HT-29 (cell line): ENCODE measurements around the gene POU5F1. TPM values are rescaled to one million over a fixed set of nuclear protein-coding genes. Genes with fewer than 3 reads are reported as not detected.
"Not testable (repeated sequence)": the region's sequence is repeated elsewhere in the genome, so short reads cannot be mapped to it uniquely, and the experiment has no call there.

Experiments
- DNase-seq: peaks from one replicate; pipeline ENCODE4 v3.0.0-alpha.2; 2015; ENCODE audit warnings: low spot score
- total RNA-seq: library from RNA; depleted of rRNA; stranded (reverse); fragments of >200 nt; shearing (Covaris generic); gene quantifications from 2 replicates; pipeline ENCODE4 v1.2.3, GENCODE V29; 2014

Gene POU5F1
- total RNA-seq, 1 experiment from 2014 or later, result 2.6 TPM

DNA sequence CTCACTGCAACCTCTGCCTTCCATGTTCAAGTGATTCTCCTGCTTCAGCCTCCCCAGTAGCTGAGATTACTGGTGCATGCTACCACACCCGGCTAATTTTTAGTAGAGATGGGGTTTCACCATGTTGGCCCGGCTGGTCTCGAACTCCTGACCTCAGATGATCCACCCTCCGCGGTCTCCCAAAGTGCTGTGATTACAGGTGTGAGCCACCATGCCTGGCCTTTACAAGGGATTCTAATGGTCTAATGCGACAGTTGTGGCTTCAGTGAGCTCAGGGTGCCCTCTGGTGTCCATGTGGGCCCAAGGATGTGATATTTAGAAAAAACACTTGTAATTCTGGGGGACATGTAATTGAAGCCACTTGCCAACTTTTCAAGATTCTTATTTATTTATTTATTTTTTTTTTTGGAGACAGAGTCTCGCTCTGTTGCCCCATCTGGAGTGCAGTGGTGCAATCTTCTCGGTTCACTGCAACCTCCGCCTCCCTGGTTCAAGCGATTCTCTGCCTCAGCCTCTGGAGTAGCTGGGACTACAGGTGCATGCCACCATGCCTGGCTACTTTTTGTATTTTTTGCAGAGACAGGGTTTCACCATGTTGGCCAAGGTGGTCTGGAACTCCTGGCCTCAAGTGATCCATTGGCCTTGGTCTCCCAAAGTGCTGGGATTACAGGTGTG is 22.1 kb upstream of the POU5F1 start:
- DNase-seq, result peak; percentile 87

GRCh38 chr6:31190488-31190887 is 20.0 kb upstream of the POU5F1 start:
- no peak for DNase-seq

DNA sequence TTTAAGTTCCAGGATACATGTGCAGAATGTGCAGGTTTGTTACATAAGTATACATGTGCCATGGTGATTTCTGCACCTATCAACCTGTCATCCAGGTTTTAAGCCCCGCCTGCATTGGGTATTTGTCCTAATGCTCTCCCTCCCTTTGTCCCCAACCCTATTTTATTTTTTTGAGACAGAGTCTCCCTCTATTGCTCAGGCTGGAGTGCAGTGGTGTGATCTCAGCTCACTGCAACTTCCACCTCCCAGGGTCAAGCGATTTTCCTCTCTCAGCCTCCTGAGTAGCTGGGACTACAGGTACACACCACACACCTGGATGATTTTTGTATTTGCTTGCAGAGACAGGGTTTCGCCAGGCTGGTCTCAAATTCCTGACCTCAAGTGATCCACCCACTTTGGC is 18.7 kb upstream of the POU5F1 start:
- DNase-seq, result not testable (repeated sequence)

- peak; percentile 47 for DNase-seq
Measured at GRCh38 chr6:31187780-31188194, 17.3 kb upstream of the POU5F1 start.

GRCh38 chr6:31186052-31186734 is 15.7 kb upstream of the POU5F1 start:
- DNase-seq, result peak; percentile 70

DNA sequence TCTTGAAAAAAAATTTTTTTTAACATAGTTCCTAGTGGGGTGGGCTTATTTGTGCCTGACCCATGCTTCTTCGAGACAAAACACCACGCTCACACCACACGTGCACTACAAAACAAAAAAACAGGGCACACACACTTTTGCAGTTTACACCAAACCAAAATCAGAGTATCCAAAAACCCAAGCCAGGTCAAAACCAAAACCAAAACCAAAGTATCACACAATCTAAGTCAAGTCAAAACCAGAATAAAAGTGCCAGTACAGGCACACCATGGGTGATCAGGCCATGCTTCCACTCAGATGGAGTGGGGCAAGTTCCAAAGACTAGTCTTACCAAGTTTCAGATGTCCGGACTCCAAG is 15.2 kb upstream of the POU5F1 start:
- peak; percentile 36 for DNase-seq

DNA sequence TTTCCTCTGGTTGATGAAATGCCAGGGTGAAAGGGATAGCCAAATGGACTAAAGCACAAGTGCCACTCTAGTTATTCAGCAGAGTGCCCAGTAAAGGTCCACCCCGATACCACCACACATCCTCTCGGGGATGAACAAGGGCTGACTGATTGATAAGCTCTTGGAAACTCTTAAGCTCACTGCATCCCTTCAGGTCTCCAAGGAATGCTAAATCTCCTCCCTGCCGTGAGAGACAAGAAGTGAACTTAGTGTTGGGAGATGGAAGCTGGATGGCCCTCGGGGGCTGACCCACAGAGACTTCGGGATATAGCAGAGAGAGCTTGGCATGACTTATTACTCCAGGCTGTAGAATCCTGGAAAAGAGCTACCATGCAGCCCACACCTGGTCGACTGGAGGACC is 13.4 kb upstream of the POU5F1 start:
- DNase-seq, result not testable (repeated sequence)

DNA sequence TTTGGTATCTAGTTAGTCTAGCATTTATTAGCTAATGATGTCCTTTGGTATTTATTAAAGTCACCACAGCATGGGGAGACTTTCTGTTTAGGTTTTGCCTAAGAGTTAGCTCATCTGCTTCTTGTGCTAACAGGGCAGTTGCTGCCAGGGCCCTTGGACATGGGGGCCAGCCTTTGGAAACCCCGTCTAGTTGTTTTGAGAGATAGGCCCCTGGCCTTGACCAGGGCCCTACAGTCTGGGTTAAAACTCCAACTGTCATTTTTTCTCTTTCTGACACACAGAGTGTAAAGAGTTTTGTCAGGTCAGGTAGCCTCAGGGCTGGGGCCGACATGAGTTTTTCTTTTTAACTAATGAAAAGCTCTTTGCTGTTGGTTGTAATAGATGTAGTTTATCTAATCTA is 12.8 kb upstream of the POU5F1 start:
- not testable (repeated sequence) for DNase-seq

GRCh38 chr6:31180500-31180899 is 10.0 kb upstream of the POU5F1 start:
- DNase-seq, result no peak

DNA sequence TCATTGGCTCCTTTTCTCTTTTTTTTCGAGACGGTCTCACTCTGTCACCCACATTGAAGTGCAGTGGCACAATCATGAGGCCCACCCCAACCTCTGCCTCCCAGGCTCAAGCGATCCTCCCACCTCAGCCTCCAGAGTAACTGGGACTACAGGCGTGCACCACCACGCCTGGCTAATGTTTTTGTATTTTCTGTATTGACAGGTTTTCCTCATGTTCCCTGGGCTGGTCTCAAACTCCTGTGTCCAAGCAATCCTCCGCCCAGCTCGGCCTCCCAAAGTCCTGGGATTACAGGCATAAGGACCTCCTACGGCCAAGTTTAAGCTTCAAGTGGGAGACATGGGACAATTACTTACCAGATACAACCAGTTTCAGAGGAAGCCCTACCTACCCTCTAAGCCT is 9.4 kb upstream of the POU5F1 start:
- no peak for DNase-seq

- DNase-seq, result no peak
Measured at GRCh38 chr6:31179042-31179386, 8.5 kb upstream of the POU5F1 start.

DNA sequence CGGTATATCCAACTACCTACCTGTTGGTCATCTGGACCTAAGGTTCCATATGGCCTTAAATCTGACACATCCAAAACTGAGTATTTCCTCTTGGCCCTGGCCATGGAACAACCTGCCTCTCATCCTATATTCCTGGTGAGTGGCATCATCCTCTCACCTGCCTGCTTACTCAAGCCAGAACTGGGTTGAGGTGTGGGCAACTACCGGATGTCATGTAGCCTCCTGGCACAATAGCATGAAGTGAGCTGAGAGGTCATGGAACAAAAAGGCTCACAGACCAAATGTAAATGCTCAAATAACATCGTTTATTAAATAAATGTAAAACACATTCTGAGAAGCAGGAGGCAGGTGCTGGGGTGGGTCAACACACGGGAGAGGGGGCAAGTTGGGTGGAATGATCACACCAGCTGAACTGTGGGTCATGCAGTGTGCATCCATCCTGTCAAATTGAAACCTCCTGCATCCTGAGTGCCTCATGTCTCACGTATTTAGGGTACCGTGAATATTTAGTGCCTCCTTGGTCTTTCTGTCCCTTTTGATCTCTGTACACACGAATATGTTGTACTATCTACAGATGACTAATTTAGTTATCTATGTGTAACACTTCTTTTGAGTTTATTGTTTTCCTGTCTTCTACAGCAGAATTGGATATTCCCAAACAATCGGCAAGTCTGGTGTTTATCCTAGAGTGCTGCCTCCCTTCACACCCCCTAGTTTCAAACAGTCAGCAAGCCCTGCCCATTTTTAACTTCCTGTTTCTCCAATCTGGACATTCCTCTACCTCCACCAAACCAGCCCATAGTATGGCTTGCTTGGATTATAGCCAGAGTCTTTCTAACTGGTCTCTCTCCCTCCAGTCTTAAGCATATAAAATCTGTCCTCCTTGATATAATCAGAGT is 7.9 kb upstream of the POU5F1 start:
- peak; percentile 59 for DNase-seq

GRCh38 chr6:31175971-31176370 is 5.5 kb upstream of the POU5F1 start:
- DNase-seq, result no peak

DNA sequence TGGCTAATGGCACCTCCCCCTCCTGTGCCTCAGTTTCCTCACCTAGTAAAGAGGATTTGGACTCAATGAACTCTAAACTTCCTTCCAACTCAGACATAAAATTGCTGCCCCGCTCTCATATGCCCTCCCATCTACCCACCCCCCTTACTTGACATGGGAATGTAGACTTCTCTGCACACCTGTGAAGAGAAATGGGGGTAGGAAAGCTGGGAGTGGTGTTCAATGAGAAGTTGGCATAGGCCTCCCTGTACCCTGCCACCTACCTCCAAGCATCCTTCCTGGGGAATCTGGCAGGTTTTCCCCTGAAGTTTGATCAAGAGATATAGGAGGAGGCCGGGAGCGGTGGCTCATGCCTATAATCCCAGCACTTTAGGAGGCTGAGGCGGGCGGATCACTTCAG is 3.9 kb upstream of the POU5F1 start:
- no peak for DNase-seq

GRCh38 chr6:31173406-31173805 is 2.9 kb upstream of the POU5F1 start:
- no peak for DNase-seq

DNA sequence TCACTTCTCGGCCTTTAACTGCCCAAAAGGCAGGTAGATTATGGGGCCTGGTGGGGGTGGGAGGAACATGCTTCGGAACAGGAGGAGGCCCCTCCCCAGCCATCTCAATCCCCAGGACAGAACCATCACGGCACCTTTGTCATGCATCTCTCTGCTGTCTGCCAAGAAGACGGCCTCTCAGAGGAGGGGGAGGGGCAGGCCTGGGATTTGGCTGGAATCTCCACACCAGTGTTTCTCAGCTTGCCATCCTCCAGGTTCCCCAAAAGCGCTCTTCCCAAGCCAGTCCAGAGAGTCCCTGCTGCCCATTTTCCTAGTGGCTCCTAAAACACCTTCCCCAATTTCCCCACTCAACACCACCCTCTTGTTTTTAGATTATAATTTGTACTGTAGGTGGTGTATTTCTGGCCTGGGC is 2.5 kb upstream of the POU5F1 start:
- no peak for DNase-seq

DNA sequence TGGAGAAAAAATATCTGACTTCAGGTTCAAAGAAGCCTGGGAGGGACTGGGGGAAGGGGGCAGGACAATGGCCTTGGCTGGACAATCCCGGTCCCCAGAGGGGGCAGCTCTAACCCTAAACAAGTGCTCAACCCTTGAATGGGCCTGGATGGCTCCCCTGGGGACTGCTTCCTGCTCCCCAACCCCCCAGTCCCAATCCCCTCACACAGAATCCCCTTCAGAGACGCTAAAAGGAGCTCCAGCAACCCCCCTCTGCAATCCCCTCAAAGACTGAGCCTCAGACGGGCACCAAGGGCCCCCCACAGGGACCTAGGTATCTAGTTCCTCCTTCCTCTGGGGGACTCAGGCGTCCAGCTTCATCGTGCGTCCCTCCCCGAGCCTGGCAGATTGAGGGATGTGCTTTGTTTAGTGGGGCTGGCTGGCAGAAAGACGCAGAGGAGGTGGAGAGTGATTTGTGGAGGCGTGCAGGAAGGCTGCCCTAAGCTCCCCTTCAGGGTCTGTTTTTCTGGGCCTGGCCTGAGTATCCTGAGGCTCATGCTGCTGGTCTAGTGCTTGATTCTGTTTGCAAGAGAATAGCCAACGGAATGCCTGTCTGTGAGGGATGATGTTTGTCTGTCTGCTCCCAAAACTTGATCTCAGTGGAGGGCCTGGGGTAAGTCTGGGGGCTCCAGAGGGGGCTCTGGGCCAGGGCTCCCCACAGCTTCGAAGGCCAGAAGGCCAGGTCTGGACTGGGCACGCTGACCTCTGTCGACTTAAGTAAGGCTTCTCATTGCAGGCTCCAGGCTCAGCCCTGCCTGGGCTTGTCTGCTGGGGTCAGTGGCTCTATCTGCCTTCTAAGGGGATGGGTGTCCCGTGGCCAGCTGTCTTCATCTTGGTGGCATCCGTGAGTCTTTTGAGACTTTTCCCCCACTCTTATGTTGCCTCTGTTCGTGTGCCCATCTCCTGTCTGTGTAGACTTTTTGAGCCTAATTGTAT is 1.7 kb upstream of the POU5F1 start:
- no peak for DNase-seq

DNA sequence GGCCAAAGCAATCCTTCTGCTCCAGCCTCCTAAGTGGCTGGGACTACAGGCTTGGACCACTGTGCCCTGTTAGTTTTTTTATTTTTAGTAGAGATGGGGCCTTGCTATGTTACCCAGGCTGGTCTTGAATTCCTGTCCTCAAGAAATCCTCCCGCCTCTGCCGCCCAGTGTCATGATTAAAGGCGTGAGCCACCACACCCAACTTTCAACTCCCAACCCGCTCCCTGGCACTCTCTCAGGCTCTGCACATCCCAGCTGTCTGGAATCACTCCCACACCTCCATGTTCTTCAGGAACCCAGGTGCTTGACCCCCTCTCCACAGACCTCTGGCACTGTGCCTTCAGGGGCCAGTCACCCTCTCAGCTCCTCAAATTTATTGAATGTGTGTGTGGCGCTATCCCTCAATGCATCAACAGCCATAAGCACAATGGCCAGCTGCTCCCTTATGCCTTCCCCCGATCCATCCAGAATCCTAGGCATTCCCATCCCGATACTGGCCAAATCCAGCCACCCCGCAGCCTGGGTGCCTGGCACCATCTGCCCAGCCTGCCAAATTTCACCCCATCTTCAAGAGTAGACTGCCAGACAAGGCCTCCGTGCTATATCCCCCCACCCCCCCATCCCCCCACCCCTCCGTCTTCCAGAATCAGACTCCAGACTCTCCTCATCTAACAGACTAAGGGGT is 647 bp upstream of the POU5F1 start:
- no peak for DNase-seq

GRCh38 chr6:31169858-31170599 is 453 bp downstream of the POU5F1 start:
- DNase-seq, result not testable (repeated sequence)
